Measurements from ENCODE around the gene GPR55. TPM values are rescaled to one million over a fixed set of nuclear protein-coding genes. Genes with fewer than 3 reads are reported as not detected.

The GPR55 gene
- total and polyA plus RNA-seq, 2 of the 8 experiments (the other 6 are each of a cell fraction or from before 2014, with no cell fraction given): not detected

GRCh38 chr2:230872151-230872967 lies 52.7 kb downstream of the GPR55 start:
- Histone ChIP-seq H2BK120ac (replicated peaks; ENCODE audit: low read depth, low read length) (no peak overlapping the region), H4K5ac (ENCODE audit: insufficient read length, low read depth, low read length) (no peak overlapping the region), H3K79me2 (ENCODE audit: control insufficient read depth in 1 of 2, insufficient read depth in 2 of 2, low read length in 2 of 2) (peaks cover 16 to 72% of the 10 kb centered on the region in 2 experiments; a peak in 3 of 4 replicates), H2BK20ac (ENCODE audit: low read length) (no peak overlapping the region), H2BK12ac (ENCODE audit: low read depth, low read length) (no peak overlapping the region), H3K27me3 (replicated peaks in 1 of 4; ENCODE audit: control insufficient read depth in 3 of 4, extremely low read depth in 1 of 4, insufficient read depth in 3 of 4, low read length in 3 of 4) (no peaks in the 10 kb centered on the region), H3K23me2 (ENCODE audit: low read depth, low read length) (peaks cover 6% of the 10 kb centered on the region), H3K79me1 (ENCODE audit: low read depth, low read length) (peaks cover 36% of the 10 kb centered on the region), H3K4ac (replicated peaks; ENCODE audit: insufficient read length, low read depth, low read length) (no peak overlapping the region), H2AK5ac (ENCODE audit: low read depth, low read length) (no peak overlapping the region), H2BK15ac (ENCODE audit: low read length) (no peak overlapping the region), H3K4me2 (ENCODE audit: insufficient read depth in 1 of 2, low read depth in 2 of 2, low read length in 2 of 2) (no peak overlapping the region), H3K27ac (ENCODE audit: low read depth, low read length) (peak overlapping the region; percentile 23; the same call in 1 of the 2 replicates), H2AFZ (ENCODE audit: low read length) (no peak overlapping the region), H4K8ac (ENCODE audit: extremely low read depth, insufficient read depth, low read length) (no peak overlapping the region), H3K36me3 (ENCODE audit: control insufficient read depth in 2 of 4, insufficient read depth in 4 of 4, low read length in 3 of 4) (peaks cover 15 to 44% (median 25%) of the 10 kb centered on the region in 4 experiments), H3K4me1 (replicated peaks in 1 of 4; ENCODE audit: control insufficient read depth in 3 of 4, insufficient read depth in 4 of 4, low read length in 3 of 4) (peaks cover 17 to 43% (median 38%) of the 10 kb centered on the region in 4 experiments), H3K9ac (replicated peaks in 1 of 4; ENCODE audit: extremely low read depth in 1 of 4, low read depth in 3 of 4, low read length in 3 of 4) (no peak overlapping the region; a peak in 1 of 7 replicates), H2BK5ac (ENCODE audit: low read depth, low read length) (peak overlapping the region; percentile 32; the same call in 1 of the 2 replicates), H3K9me3 (ENCODE audit: insufficient read depth in 2 of 2, low read depth in 1 of 2, low read length in 1 of 2) (no peaks in the 10 kb centered on the region), H3K14ac (ENCODE audit: insufficient read length) (no peak overlapping the region), H4K20me1 (replicated peaks in 1 of 2; ENCODE audit: control insufficient read depth in 1 of 2, insufficient read depth in 2 of 2, low read length in 2 of 2) (peaks cover 7 to 34% of the 10 kb centered on the region in 2 experiments), H3K4me3 (ENCODE audit: extremely low read depth in 1 of 4, insufficient read depth in 2 of 4, low read depth in 3 of 4, low read length in 4 of 4) (no peak overlapping the region), H3K56ac (replicated peaks; ENCODE audit: insufficient read length, low read depth, low read length) (no peak overlapping the region), H3K18ac (ENCODE audit: extremely low read depth, low read length) (no peak overlapping the region; the same call in none of the 2 replicates), H4K91ac (replicated peaks; ENCODE audit: insufficient read length, low read length) (no peak overlapping the region), H3K23ac (ENCODE audit: insufficient read length) (no peak overlapping the region)
- TF ChIP-seq SP2 (IDR thresholded peaks at IDR 0.05; ENCODE audit: low read length): no peak
- no peak for TF ChIP-seq ATF3 (IDR thresholded peaks at IDR 0.05; ENCODE audit: insufficient read depth, low read depth, low read length)
- TF ChIP-seq POLR2A (IDR thresholded peaks at IDR 0.05; ENCODE audit: control extremely low read depth in 1 of 2, low read depth in 2 of 2, low read length in 2 of 2): 0 out of 3 replicates have a peak, but pooled peaks of 1 of the 2 experiments have one; percentile 11
- ChIA-PET CTCF (ENCODE audit: partially characterized antibody) (interaction anchor here (0.7 to 10.1 kb wide), 13 partner anchors 9 to 131 kb away, joined by 3 to 86 read pairs (median 4); no protein-coding TSS in a partner anchor), POLR2A (ENCODE audit: partially characterized antibody) (interaction anchor here (1.0 to 6.6 kb wide), 7 partner anchors 8 to 112 kb away, joined by 5 to 32 read pairs (median 7); partner anchors contain the start of gene ITM2C)
- DNase-seq (ENCODE audit: low read depth in 1 of 2, low spot score in 2 of 2) (peak in 1 of 2 experiments; percentile 42), FAIRE-seq (no peak)
- 90% methylated on average over 14 of the region's 14 CpGs; no CpG with 5 or more reads in 1 of the 2 experiments for WGBS, 2 experiments (ENCODE audit: extremely low coverage in 1 of 2, insufficient coverage in 1 of 2, insufficient read length in 1 of 2, insufficient replicate concordance in 2 of 2, low coverage in 1 of 2, low lambda C conversion rate in 2 of 2, missing lambda C conversion rate in 1 of 2)

All from H1 (cell line).